SK-N-SH (cell line): Measurements from ENCODE around the gene PLIN3. TPM values are rescaled to one million over a fixed set of nuclear protein-coding genes. Genes with fewer than 3 reads are reported as not detected.

Experiments
- CTCF ChIA-PET: fragments of 300-600, 350-600 bp; formaldehyde crosslinking; extraction: SDS; loops from one replicate; lab custom pipeline; 2021; lab: Yijun Ruan, JAX
- POLR2A ChIA-PET: fragments of 350-600 bp; sonication (Branson Sonifier 250); formaldehyde crosslinking; extraction: SDS; loops from one replicate; lab custom pipeline; 2020; ENCODE audit warnings: antibody characterized with exemption, inconsistent platforms; lab: Yijun Ruan, JAX
- DNase-seq: peaks from one replicate; pipeline ENCODE4 v3.0.0; 2012
- H2AFZ ChIP-seq: fragments of 200-600 bp; sonication (generic); 2 replicates; pipeline ENCODE4 v1.8.1; 2016; ENCODE audit warnings: antibody characterized with exemption, mild to moderate bottlenecking, low read depth
- H3F3A ChIP-seq: fragments of 200-600 bp; sonication (generic); replicated peaks from 2 replicates; pipeline ENCODE3; 2016; ENCODE audit warnings: antibody characterized with exemption, mild to moderate bottlenecking; ENCODE audit not compliant: insufficient read depth
- H3K27ac ChIP-seq, 2 experiments: fragments of 200-500 bp in 1 of 2; fragments of 200-600 bp in 1 of 2; sonication (Bioruptor generic) in 1 of 2; sonication (generic), shearing (Covaris generic) in 1 of 2; 2 replicates each; pipeline versions ENCODE4 v1.5.1 to v1.6.1; 2014 to 2016; ENCODE audit warnings: low read depth in 2 of 2, inconsistent platforms in 1 of 2, low read length in 1 of 2, mild to moderate bottlenecking in 1 of 2, mixed read lengths in 1 of 2
- H3K27me3 ChIP-seq: fragments of 200-600 bp; sonication (generic), shearing (Covaris generic); 2 replicates; pipeline ENCODE4 v1.6.1; 2016; ENCODE audit warnings: mixed run types; ENCODE audit not compliant: insufficient read depth
- H3K36me3 ChIP-seq, 2 experiments: fragments of 200-500 bp in 1 of 2; fragments of 200-600 bp in 1 of 2; sonication (Bioruptor generic) in 1 of 2; sonication (generic) in 1 of 2; replicated peaks in 1 of 2; 2 replicates each; pipeline versions ENCODE3 to v1.5.1; 2014 to 2016; ENCODE audit warnings: low read length in 1 of 2, mild to moderate bottlenecking in 1 of 2; ENCODE audit not compliant: insufficient read depth in 2 of 2, control insufficient read depth in 1 of 2
- H3K4me1 ChIP-seq, 2 experiments: fragments of 200-500 bp in 1 of 2; fragments of 200-600 bp in 1 of 2; sonication (Bioruptor generic) in 1 of 2; sonication (generic), shearing (Covaris generic) in 1 of 2; 2 replicates each; pipeline versions ENCODE4 v1.5.1 to v1.6.1; 2014 to 2016; ENCODE audit warnings: low read depth in 1 of 2, low read length in 1 of 2, mixed run types in 1 of 2; ENCODE audit not compliant: insufficient read depth in 2 of 2, control insufficient read depth in 1 of 2
- H3K4me2 ChIP-seq: fragments of 200-600 bp; sonication (generic), shearing (Covaris generic); 2 replicates; pipeline ENCODE4 v1.6.1; 2017; ENCODE audit warnings: mixed run types
- H3K4me3 ChIP-seq, 2 experiments: fragments of 200-500 bp in 1 of 2; fragments of 200-600 bp in 1 of 2; sonication (Bioruptor generic) in 1 of 2; sonication (generic), shearing (Covaris generic) in 1 of 2; 2 replicates each; pipeline versions ENCODE4 v1.5.1 to v1.8.1; 2014 to 2016; ENCODE audit warnings: low read depth in 2 of 2, inconsistent platforms in 1 of 2, low read length in 1 of 2, mild to moderate bottlenecking in 1 of 2, mixed read lengths in 1 of 2, moderate library complexity in 1 of 2
- H3K79me2 ChIP-seq: fragments of 200-600 bp; sonication (generic); 2 replicates; pipeline ENCODE4 v1.8.1; 2017; ENCODE audit warnings: mild to moderate bottlenecking; ENCODE audit not compliant: insufficient read depth
- H3K9ac ChIP-seq: fragments of 200-600 bp; sonication (generic); 2 replicates; pipeline ENCODE4 v1.6.1; 2017; ENCODE audit warnings: mixed run types
- H3K9me2 ChIP-seq: fragments of 200-600 bp; sonication (generic); 2 replicates; pipeline ENCODE4 v1.6.1; 2017; ENCODE audit warnings: mixed run types
- H3K9me3 ChIP-seq: fragments of 200-600 bp; sonication (generic); 2 replicates; pipeline ENCODE4 v1.6.1; 2017; ENCODE audit warnings: mixed run types, mild to moderate bottlenecking, moderate library complexity
- H4K20me1 ChIP-seq: fragments of 200-600 bp; sonication (generic); 2 replicates; pipeline ENCODE4 v1.6.1; 2017; ENCODE audit warnings: mild to moderate bottlenecking, mixed run types; ENCODE audit not compliant: insufficient read depth
- EP300 ChIP-seq, 2 experiments: IDR thresholded peaks; 2 replicates each; pipeline versions ENCODE4 v1.4.0 to v1.6.1; 2012; ENCODE audit warnings: borderline replicate concordance in 1 of 2, low read depth in 1 of 2, low read length in 1 of 2
- EZH2phosphoT487 ChIP-seq: fragments of 200-600 bp; sonication (generic); IDR thresholded peaks from 2 replicates; pipeline ENCODE4 v1.6.1; 2017; ENCODE audit warnings: low read depth, mixed run types, mild to moderate bottlenecking, antibody characterized with exemption, moderate library complexity, borderline replicate concordance
- FOSL2 ChIP-seq: IDR thresholded peaks from 2 replicates; pipeline ENCODE4 v1.4.0; 2012; ENCODE audit warnings: low read depth, mild to moderate bottlenecking, moderate library complexity, borderline replicate concordance
- FOXJ3 ChIP-seq: sonication (generic); formaldehyde crosslinking; IDR thresholded peaks from 2 replicates; pipeline ENCODE4 v1.5.1; 2020; ENCODE audit warnings: mild to moderate bottlenecking, missing genetic modification reagents
- GABPA ChIP-seq: IDR thresholded peaks from 2 replicates; pipeline ENCODE4 v1.4.0; 2012; ENCODE audit warnings: low read depth, mild to moderate bottlenecking
- MXI1 ChIP-seq: IDR thresholded peaks from 2 replicates; pipeline ENCODE4 v1.6.1; 2012; ENCODE audit warnings: mild to moderate bottlenecking, low read depth, low read length, improper control_type of control experiment
- NFIC ChIP-seq: IDR thresholded peaks from 2 replicates; pipeline ENCODE4 v1.4.0; 2012; ENCODE audit warnings: borderline replicate concordance
- NRF1 ChIP-seq: IDR thresholded peaks from 2 replicates; pipeline ENCODE4 v1.6.1; 2012; ENCODE audit warnings: low read depth, mild to moderate bottlenecking, low read length
- POLR2AphosphoS5 ChIP-seq: IDR thresholded peaks from 2 replicates; pipeline ENCODE4 v1.6.1; 2012; ENCODE audit warnings: low read depth, low read length
- RFX5 ChIP-seq: IDR thresholded peaks from 2 replicates; pipeline ENCODE4 v1.6.1; 2012; ENCODE audit warnings: mild to moderate bottlenecking, improper control_type of control experiment, low read length
- RXRA ChIP-seq: IDR thresholded peaks from 2 replicates; pipeline ENCODE4 v1.4.0; 2012; ENCODE audit warnings: low read depth, mild to moderate bottlenecking, borderline replicate concordance
- SMC3 ChIP-seq: IDR thresholded peaks from 2 replicates; pipeline ENCODE4 v1.6.1; 2012; ENCODE audit warnings: low read depth, low read length, improper control_type of control experiment
- TEAD4 ChIP-seq: IDR thresholded peaks from 2 replicates; pipeline ENCODE4 v1.4.0; 2012; ENCODE audit warnings: mild to moderate bottlenecking, borderline replicate concordance; ENCODE audit not compliant: insufficient read depth
- USF1 ChIP-seq: IDR thresholded peaks from 2 replicates; pipeline ENCODE4 v1.4.0; 2012; ENCODE audit warnings: low read depth, borderline replicate concordance
- YY1 ChIP-seq: IDR thresholded peaks from 2 replicates; pipeline ENCODE4 v1.4.0; 2012; ENCODE audit warnings: low read depth, mild to moderate bottlenecking
- WGBS: methylation state at CpG from one replicate; pipeline ENCODE4 v1.1.6; 2017; ENCODE audit warnings: low lambda C conversion rate; 5-methylcytosine and 5-hydroxymethylcytosine counted together
- polyA plus RNA-seq, 3 experiments: library from polyadenylated mRNA; depleted of rRNA; stranded (reverse); fragments of >200 nt; gene quantifications; 2 replicates each; pipeline ENCODE4 v1.2.3, GENCODE V29; 2012
- TF ChIP-seq, protein P1 (sequence below): fragments of 150-350 bp; IDR thresholded peaks from 2 replicates; pipeline ENCODE4 v1.6.1; 2016; ENCODE audit warnings: mild to moderate bottlenecking, low read depth, low read length

Gene PLIN3
- polyA plus RNA-seq, 1 of the 3 experiments (the other 2 are of a cell fraction): 129 TPM

GRCh38 chr19:4870025-4870700, 2.7 kb upstream of the PLIN3 start (continued):
- TF ChIP-seq EP300 (IDR thresholded peaks at IDR 0.05; ENCODE audit: borderline replicate concordance in 1 of 2, low read depth in 1 of 2, low read length in 1 of 2): peak in 1 of 2 experiments; percentile 64; a peak in 1 of 4 replicates
- TF ChIP-seq GABPA: no peak
- no peak for TF ChIP-seq MXI1
- TF ChIP-seq, protein P1, sequence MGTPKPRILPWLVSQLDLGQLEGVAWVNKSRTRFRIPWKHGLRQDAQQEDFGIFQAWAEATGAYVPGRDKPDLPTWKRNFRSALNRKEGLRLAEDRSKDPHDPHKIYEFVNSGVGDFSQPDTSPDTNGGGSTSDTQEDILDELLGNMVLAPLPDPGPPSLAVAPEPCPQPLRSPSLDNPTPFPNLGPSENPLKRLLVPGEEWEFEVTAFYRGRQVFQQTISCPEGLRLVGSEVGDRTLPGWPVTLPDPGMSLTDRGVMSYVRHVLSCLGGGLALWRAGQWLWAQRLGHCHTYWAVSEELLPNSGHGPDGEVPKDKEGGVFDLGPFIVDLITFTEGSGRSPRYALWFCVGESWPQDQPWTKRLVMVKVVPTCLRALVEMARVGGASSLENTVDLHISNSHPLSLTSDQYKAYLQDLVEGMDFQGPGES: no peak
- no peak for TF ChIP-seq RFX5
- peak; percentile 32; the same call in 1 of the 2 replicates for TF ChIP-seq NFIC
- TF ChIP-seq FOXJ3: no peak
- no peak; the same call in 1 of the 2 replicates for TF ChIP-seq POLR2AphosphoS5
- peak; percentile 81; the same call in 1 of the 2 replicates for TF ChIP-seq RXRA
- no peak for TF ChIP-seq NRF1
- TF ChIP-seq, all 33 proteins: peak for 11

- ChIA-PET CTCF (interaction anchor here (0.9 to 8.7 kb wide), 8 partner anchors 11 to 171 kb away, joined by 3 to 121 read pairs (median 6); partner anchors contain the start of gene UHRF1), POLR2A (interaction anchor here (1.8 kb wide), 1 partner anchor 13 kb away, joined by 6 read pairs; no protein-coding TSS in a partner anchor)
- Histone ChIP-seq H3K36me3 (peaks cover 0 to 4% of the 10 kb centered on the region in 2 experiments), H3K4me2 (no peak overlapping the region), H3K9me3 (no peaks in the 10 kb centered on the region), H3K9me2 (no peaks in the 10 kb centered on the region), H3K27ac (peak overlapping the region in 1 of 2 experiments; percentile 84; a peak in 2 of 4 replicates), H3F3A (peaks cover 32% of the 10 kb centered on the region), H3K4me3 (peak overlapping the region in 1 of 2 experiments; percentile 97; a peak in 1 of 4 replicates), H4K20me1 (peaks cover 22% of the 10 kb centered on the region), H3K4me1 (peaks cover 6 to 7% of the 10 kb centered on the region in 2 experiments; a peak in 1 of 4 replicates), H3K27me3 (no peaks in the 10 kb centered on the region), H3K9ac (0 out of 2 replicates have a peak overlapping the region, but pooled peaks have one; percentile 94), H3K79me2 (peaks cover 41% of the 10 kb centered on the region), H2AFZ (peak overlapping the region; percentile 96; the same call in 1 of the 2 replicates)
- no peak for DNase-seq
- WGBS: 77% methylated on average over 10 of the region's 10 CpGs
- no peak for TF ChIP-seq EZH2phosphoT487
- no peak for TF ChIP-seq SMC3
- TF ChIP-seq FOSL2: no peak
- TF ChIP-seq USF1: no peak
- TF ChIP-seq YY1: no peak
- TF ChIP-seq TEAD4: no peak
These were observed 893 bp upstream of the PLIN3 start for GRCh38 chr19:4868286-4868834.
